GM18907 (cell line): ENCODE data around the gene IL1RAP.

ENCODE experiments used
- ATAC-seq: cut with Tn5 transposase; IDR thresholded peaks from one replicate; pipeline ENCODE4 v1.9.1; 2021; ENCODE audit warnings: mild to moderate bottlenecking, moderate library complexity; ENCODE audit not compliant: unreplicated experiment

The IL1RAP gene

GRCh38 chr3:190701096-190701532, 187.2 kb downstream of the IL1RAP start:
- no peak for ATAC-seq

GRCh38 chr3:190706582-190706981, 192.7 kb downstream of the IL1RAP start:
- no peak for ATAC-seq
